AG09309 (cell line): ENCODE data around the gene MYBPH.

Experiments used
- DNase-seq: peaks from one replicate; pipeline ENCODE4 v3.0.0-alpha.2; 2010; ENCODE audit warnings: low read depth
- H3K4me3 ChIP-seq: 2 replicates; pipeline ENCODE4 v1.5.1; 2011; ENCODE audit warnings: mild to moderate bottlenecking, low read depth, low read length, moderate library complexity; ENCODE audit not compliant: control insufficient read depth
- TF ChIP-seq, protein P1 (sequence below): IDR thresholded peaks from 2 replicates; pipeline ENCODE4 v1.5.1; 2011; ENCODE audit warnings: mild to moderate bottlenecking, low read depth, low read length, inconsistent platforms; ENCODE audit not compliant: insufficient read depth, control insufficient read depth; ENCODE audit errors: missing control alignments

MYBPH gene

DNA sequence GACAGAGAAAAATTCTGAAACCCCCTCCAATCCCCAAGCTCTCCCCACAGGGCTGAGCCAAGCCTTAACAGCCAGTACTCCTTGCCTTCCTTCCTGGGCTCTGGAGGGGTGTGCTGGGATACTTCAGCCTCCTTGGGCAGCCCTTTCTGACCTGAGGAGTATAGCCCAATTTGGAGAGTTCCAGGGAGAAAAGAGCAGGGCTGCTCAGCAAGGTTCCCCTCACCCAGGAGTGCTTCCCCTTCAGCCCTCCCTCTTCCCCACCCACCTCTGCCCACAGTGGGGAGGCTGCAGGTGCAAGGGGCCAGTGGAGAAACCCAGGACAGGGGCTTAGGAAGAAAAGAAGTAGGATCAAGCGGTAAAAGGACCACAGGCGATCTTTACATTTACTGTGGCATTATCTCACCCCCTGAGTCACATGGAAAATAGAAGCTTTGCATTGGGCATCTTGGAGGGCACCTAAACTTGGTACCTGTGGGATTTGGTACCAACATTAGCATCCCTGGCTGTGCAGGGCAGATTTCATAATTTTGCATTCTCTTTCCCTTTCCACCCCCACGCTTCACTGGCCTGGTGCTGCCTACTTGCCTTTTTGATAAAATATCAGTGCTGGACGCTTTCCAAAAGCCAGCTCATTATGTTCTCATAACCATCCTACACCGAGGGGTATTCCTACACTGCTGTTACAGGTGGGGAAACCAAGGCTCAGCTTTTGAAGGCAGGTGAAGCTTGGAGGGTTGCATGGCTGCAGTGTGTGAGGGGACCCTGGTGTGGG is 50.9 kb downstream of the MYBPH start:
- no peak overlapping the region for H3K4me3 ChIP-seq
- DNase-seq, result no peak
- TF ChIP-seq, protein P1, sequence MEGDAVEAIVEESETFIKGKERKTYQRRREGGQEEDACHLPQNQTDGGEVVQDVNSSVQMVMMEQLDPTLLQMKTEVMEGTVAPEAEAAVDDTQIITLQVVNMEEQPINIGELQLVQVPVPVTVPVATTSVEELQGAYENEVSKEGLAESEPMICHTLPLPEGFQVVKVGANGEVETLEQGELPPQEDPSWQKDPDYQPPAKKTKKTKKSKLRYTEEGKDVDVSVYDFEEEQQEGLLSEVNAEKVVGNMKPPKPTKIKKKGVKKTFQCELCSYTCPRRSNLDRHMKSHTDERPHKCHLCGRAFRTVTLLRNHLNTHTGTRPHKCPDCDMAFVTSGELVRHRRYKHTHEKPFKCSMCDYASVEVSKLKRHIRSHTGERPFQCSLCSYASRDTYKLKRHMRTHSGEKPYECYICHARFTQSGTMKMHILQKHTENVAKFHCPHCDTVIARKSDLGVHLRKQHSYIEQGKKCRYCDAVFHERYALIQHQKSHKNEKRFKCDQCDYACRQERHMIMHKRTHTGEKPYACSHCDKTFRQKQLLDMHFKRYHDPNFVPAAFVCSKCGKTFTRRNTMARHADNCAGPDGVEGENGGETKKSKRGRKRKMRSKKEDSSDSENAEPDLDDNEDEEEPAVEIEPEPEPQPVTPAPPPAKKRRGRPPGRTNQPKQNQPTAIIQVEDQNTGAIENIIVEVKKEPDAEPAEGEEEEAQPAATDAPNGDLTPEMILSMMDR, result no peak

DNA sequence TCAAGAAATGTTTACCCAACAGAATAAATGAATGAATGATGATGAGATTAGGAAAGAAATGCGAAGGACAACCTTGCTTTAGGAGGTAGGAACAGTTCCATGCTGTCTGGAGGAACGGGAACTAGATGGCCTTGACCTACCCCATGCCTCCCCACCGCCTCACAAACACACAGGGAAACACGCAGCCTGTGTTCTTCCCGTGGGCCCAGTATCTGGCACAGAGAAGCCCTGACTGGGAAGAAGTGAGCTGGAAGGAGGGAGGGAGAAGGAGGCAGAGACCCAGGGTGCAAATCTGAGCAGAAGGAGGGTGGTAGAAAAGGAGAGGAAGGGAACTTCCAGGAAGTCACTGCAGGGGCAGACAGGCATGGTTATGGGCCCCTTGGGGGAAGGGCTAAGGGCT is 51.6 kb downstream of the MYBPH start:
- DNase-seq, result no peak

DNA sequence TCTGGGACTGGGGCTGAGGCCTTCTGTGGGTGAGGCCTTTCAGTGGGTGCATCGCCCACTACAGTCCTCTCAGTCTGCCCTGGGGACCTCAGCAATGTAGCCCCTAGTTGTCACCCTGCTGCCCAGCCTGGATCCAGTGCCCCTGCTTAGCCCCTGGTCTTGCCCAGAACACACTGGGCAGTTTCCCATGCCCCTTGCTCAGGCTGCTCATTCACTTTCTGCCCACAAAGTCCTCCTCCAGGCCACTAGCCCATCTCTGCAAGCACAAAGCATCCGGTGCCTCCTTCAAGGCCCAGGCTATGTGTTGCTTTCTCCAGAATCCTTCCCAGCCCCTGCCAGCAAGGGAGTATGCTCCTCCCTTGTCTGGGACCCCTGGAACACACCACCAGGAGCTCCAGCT is 53.5 kb downstream of the MYBPH start:
- TF ChIP-seq, protein P1, result no peak
- no peak overlapping the region for H3K4me3 ChIP-seq
- DNase-seq, result no peak

More for the DNA sequence above, 51.6 kb downstream of the MYBPH start:
- H3K4me3 ChIP-seq, result no peak overlapping the region
- TF ChIP-seq, protein P1, result no peak

DNA sequence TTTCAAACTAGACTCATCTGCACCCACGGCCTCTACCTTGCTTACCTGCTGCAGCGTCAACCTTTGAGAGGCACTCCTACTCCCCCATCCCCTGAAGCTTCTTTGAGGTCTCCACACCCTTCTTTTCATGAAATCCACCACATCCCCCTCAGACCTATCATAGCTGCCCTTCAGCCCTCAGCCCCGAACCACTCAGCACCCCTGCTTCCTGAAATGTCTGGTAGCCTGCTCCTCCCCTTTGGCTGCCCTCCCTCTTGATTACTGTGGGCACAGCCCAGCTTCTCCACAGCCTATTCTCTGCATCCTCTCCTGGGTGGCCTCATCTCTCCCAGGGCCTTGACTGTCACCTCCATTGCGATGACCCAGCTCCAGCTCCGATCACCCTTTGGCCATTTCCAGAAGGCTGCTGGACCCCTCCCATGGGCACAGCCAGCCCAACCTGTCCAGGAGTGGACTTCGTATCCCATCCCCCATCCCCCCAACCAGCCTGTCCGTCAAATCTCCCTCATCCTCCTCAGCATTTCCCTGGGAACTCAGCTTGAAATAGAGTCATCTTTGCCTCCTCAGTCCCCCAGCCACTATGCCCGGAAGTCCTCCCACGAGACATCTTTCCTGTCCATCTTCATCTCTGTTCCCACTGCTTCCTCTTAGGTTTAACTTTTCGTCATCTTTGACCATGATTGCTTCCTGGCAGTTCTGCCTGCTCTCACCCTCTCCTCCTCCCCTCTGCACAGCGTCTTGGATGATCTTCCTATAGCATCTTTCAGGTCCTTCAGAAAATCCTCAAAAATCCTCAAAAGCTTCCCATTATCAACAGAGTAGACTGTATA is 54.2 kb downstream of the MYBPH start:
- TF ChIP-seq, protein P1, result no peak
- no peak for DNase-seq

DNA sequence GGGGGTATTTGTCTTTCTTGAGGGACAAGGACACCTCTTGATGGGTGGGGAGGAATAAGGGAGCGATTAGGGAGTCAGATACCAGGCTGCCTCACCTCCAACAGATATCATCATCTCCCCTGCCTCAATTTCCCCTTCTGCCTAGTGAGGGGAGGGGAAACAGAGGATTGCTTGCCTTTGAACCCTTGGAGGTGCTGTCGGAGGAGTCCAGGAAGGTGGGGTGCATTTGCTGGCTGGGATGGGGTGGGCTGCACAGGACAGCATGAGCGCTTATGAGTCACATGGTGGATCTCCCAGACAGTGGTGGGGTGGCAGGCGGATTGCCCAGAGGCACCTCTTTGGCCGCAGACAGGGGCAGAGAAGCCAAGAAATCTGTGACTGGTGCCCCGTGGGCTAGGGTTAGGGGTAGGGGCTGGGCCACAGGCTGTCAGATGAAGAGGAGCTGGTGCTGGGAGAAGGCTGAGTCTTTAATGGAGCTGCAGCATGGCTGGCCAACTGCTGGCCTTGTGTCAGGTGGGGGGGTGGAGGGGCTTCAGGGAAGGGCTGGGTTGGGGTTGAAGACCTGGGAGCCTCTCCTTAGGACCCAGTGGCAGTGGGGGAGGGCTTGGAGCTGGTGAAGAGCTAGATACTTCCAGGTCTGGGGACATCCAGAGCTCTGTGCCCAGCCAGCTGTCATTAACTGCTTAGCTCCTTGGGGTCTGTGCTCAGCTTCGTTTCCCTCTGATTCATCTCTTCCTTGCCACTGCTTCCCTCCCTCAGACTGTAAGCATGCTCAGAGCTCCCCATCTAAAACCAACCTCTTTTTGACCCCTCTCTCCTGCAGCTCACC is 55.1 kb downstream of the MYBPH start:
- DNase-seq, result no peak

More for the DNA sequence above, 54.2 kb downstream of the MYBPH start:
- no peak overlapping the region for H3K4me3 ChIP-seq

More for the DNA sequence above, 55.1 kb downstream of the MYBPH start:
- H3K4me3 ChIP-seq, result no peak overlapping the region
- TF ChIP-seq, protein P1, result no peak
